ENCODE measurements around the gene SEMA3C. TPM values are rescaled to one million over a fixed set of nuclear protein-coding genes. Genes with fewer than 3 reads are reported as not detected.

The SEMA3C gene
- total and polyA plus RNA-seq, 2 donors (not counting 3 experiments of a cell fraction or from before 2014, with no cell fraction given): 0.01 to 0.09 TPM

DNA sequence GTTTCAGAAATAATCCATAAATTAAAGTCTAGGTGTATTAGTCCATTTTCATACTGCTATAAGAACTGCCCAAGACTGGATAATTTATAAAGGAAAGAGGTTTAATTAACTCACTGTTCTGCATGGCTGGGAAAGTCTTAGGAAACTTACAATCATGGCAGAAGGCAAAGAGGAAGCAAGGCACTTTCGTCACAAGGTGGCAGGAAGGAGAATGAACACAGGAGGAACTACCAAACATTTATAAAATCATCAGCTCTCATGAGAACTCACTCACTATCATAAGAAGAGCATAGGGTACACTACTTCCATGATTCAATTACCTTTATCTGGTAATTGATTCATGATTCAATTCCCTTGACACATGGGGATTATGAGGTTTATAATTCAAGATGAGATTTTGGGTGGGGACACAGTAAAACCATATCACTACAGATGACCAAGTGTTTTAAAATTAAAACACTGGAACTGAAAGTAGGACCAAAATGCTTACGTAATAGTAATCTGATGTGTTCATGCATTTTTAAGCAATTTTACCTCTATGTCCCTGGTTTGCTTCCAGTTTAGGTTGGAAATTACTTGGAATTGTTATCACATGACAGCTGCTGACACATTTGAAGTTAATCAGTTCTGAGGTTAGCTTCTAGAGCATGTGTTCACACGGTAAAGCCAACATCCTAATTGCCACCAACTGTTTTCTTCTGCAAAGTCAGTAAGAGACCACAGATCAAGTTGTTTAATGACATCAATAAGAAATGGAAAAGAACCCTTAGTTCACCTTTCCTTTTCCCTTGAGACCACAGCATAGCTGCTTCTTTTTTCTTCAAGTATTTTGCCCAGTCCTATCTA, 48.4 kb upstream of the SEMA3C start:
- dilution Hi-C loops (cut with MboI; ENCODE audit: extremely low pct_ligation_motif_present, low sequenced_read_pairs): no loop called here
- DNase-seq (ENCODE audit: low read depth, low spot score) (no peak), FAIRE-seq (no peak)
- H3K4me2 ChIP-seq (ENCODE audit: insufficient read depth, low read length): no peak overlapping the region
- no peaks in the 10 kb centered on the region for H4K20me1 ChIP-seq (replicated peaks; ENCODE audit: control insufficient read depth, extremely low read depth, insufficient read depth, low read length)
- no peaks in the 10 kb centered on the region for H3K79me2 ChIP-seq (ENCODE audit: control insufficient read depth, insufficient read depth, low read length)
- intact Hi-C loops (cut with micrococcal nuclease): no loop called here
- no peak overlapping the region for H3K4me3 ChIP-seq (replicated peaks in 1 of 3; ENCODE audit: insufficient read depth in 1 of 3, low read depth in 1 of 3, low read length in 3 of 3)
- CTCF ChIA-PET: no interaction called here
- H3K9me1 ChIP-seq (replicated peaks; ENCODE audit: control insufficient read depth, extremely low read depth, insufficient read depth, low read length): no peaks in the 10 kb centered on the region
- H3K27ac ChIP-seq (ENCODE audit: insufficient read depth, low read depth, low read length): no peak overlapping the region
- BruUV-seq (replicated peaks): no TSS peak
- TF ChIP-seq FOS (IDR thresholded peaks at IDR 0.05; ENCODE audit: borderline replicate concordance, insufficient read depth, low read length): no peak
- TF ChIP-seq MAX (IDR thresholded peaks at IDR 0.05; ENCODE audit: insufficient read depth, insufficient read length): no peak
- TF ChIP-seq EZH2 (IDR thresholded peaks at IDR 0.05; ENCODE audit: borderline replicate concordance, low read depth, low read length, severe bottlenecking): no peak
- TF ChIP-seq POLR2A (IDR thresholded peaks at IDR 0.05; ENCODE audit: low read depth, low read length): no peak
- TF ChIP-seq CTCF (IDR thresholded peaks at IDR 0.05; ENCODE audit: extremely low read depth in 1 of 2, insufficient read depth in 1 of 2, low read depth in 1 of 2, low read length in 2 of 2): no peak
- TF ChIP-seq MYC (IDR thresholded peaks at IDR 0.05; ENCODE audit: low read depth, low read length): no peak
- no peak for TF ChIP-seq JUN (IDR thresholded peaks at IDR 0.05; ENCODE audit: borderline replicate concordance, insufficient read depth, insufficient read length, low read depth)
- TF ChIP-seq GATA2 (IDR thresholded peaks at IDR 0.05; ENCODE audit: insufficient read depth, insufficient read length, low read depth, low read length): no peak
- TF ChIP-seq POLR2AphosphoS5 (IDR thresholded peaks at IDR 0.05; ENCODE audit: insufficient read depth, low read depth, low read length): no peak
- H2AFZ ChIP-seq (ENCODE audit: low read depth, low read length): no peak overlapping the region
- H3K9ac ChIP-seq (replicated peaks; ENCODE audit: extremely low read depth, insufficient read depth, low read length): no peak overlapping the region
- POLR2A ChIA-PET: no interaction called here
- H3K27me3 ChIP-seq (ENCODE audit: control insufficient read depth in 2 of 2, insufficient read depth in 2 of 2, low read length in 2 of 2): peaks cover 1 to 2% of the 10 kb centered on the region in 2 experiments
- no peaks in the 10 kb centered on the region for H3K9me3 ChIP-seq (replicated peaks; ENCODE audit: control insufficient read depth, insufficient read depth, low read length)
- H3K4me1 ChIP-seq (ENCODE audit: control insufficient read depth, extremely low read depth, insufficient read depth, low read length): no peaks in the 10 kb centered on the region
- H3K36me3 ChIP-seq (ENCODE audit: control insufficient read depth in 2 of 2, extremely low read depth in 1 of 2, insufficient read depth in 2 of 2, low read length in 2 of 2): no peaks in the 10 kb centered on the region
